Measurements from ENCODE around the gene HRC. TPM values are rescaled to one million over a fixed set of nuclear protein-coding genes. Genes with fewer than 3 reads are reported as not detected.

Gene HRC
- polyA plus RNA-seq, 1 experiment = 0.25 TPM

- no peak for DNase-seq (ENCODE audit: low read depth)
- POLR2A ChIA-PET = no interaction called here
- Histone ChIP-seq H3K27me3 (ENCODE audit: control insufficient read depth, insufficient read depth, low read length) (no peaks in the 10 kb centered on the region), H3K36me3 (ENCODE audit: control insufficient read depth, insufficient read depth, low read length) (no peaks in the 10 kb centered on the region), H3K4me3 (ENCODE audit: low read depth, low read length) (no peak overlapping the region)
- TF ChIP-seq CTCF (IDR thresholded peaks at IDR 0.05; ENCODE audit: insufficient read depth, low read depth, low read length) = no peak
- CTCF ChIA-PET = interaction anchor here (0.6 to 2.6 kb wide), 3 partner anchors 15 to 72 kb away, joined by 3 to 7 read pairs (median 3); no protein-coding TSS in a partner anchor
Observed at GRCh38 chr19:49135686-49136085, 19.5 kb downstream of the HRC start.

GRCh38 chr19:49133621-49134454 lies 21.4 kb downstream of the HRC start:
- TF ChIP-seq CTCF (IDR thresholded peaks at IDR 0.05; ENCODE audit: insufficient read depth, low read depth, low read length) = peak; percentile 36; the same call in 1 of the 2 replicates
- peak overlapping the region; percentile 30 for H3K4me3 ChIP-seq (ENCODE audit: low read depth, low read length)
- CTCF ChIA-PET = interaction anchor here (0.9 to 1.9 kb wide), 4 partner anchors 9 to 64 kb away, joined by 3 to 10 read pairs (median 6); no protein-coding TSS in a partner anchor
- peak; percentile 30 for DNase-seq (ENCODE audit: low read depth)
- POLR2A ChIA-PET = interaction anchor here (0.5 kb wide), 1 partner anchor 1416 kb away, joined by 8 read pairs; no protein-coding TSS in a partner anchor
- H3K36me3 ChIP-seq (ENCODE audit: control insufficient read depth, insufficient read depth, low read length) = no peaks in the 10 kb centered on the region
- no peaks in the 10 kb centered on the region for H3K27me3 ChIP-seq (ENCODE audit: control insufficient read depth, insufficient read depth, low read length)

GRCh38 chr19:49132974-49133609 lies 22.1 kb downstream of the HRC start:
- peak overlapping the region; percentile 30 for H3K4me3 ChIP-seq (ENCODE audit: low read depth, low read length)
- no peaks in the 10 kb centered on the region for H3K36me3 ChIP-seq (ENCODE audit: control insufficient read depth, insufficient read depth, low read length)
- CTCF ChIA-PET = interaction anchor here (0.9 to 1.9 kb wide), 4 partner anchors 10 to 63 kb away, joined by 3 to 10 read pairs (median 6); no protein-coding TSS in a partner anchor
- POLR2A ChIA-PET = no interaction called here
- no peak for TF ChIP-seq CTCF (IDR thresholded peaks at IDR 0.05; ENCODE audit: insufficient read depth, low read depth, low read length)
- DNase-seq (ENCODE audit: low read depth) = no peak
- no peaks in the 10 kb centered on the region for H3K27me3 ChIP-seq (ENCODE audit: control insufficient read depth, insufficient read depth, low read length)

GRCh38 chr19:49130325-49130724 lies 24.9 kb downstream of the HRC start:
- Histone ChIP-seq H3K36me3 (ENCODE audit: control insufficient read depth, insufficient read depth, low read length) (no peaks in the 10 kb centered on the region), H3K27me3 (ENCODE audit: control insufficient read depth, insufficient read depth, low read length) (no peaks in the 10 kb centered on the region), H3K4me3 (ENCODE audit: low read depth, low read length) (no peak overlapping the region)
- TF ChIP-seq CTCF (IDR thresholded peaks at IDR 0.05; ENCODE audit: insufficient read depth, low read depth, low read length) = no peak
- ChIA-PET CTCF (interaction anchor here (1.7 kb wide), 1 partner anchor 12 kb away, joined by 4 read pairs; no protein-coding TSS in a partner anchor), POLR2A (no interaction called here)
- no peak for DNase-seq (ENCODE audit: low read depth)

GRCh38 chr19:49129238-49129583 lies 26.0 kb downstream of the HRC start:
- Histone ChIP-seq H3K4me3 (ENCODE audit: low read depth, low read length) (no peak overlapping the region), H3K27me3 (ENCODE audit: control insufficient read depth, insufficient read depth, low read length) (peaks cover 2% of the 10 kb centered on the region), H3K36me3 (ENCODE audit: control insufficient read depth, insufficient read depth, low read length) (no peaks in the 10 kb centered on the region)
- DNase-seq (ENCODE audit: low read depth) = no peak
- ChIA-PET CTCF (interaction anchor here (0.8 to 1.7 kb wide), 3 partner anchors 11 to 73 kb away, joined by 3 to 4 read pairs (median 3); partner anchors contain the start of gene LIN7B), POLR2A (no interaction called here)
- TF ChIP-seq CTCF (IDR thresholded peaks at IDR 0.05; ENCODE audit: insufficient read depth, low read depth, low read length) = no peak

All from BJ (cell line).